Liver (tissue), 9 donors: ENCODE results near the gene ASB7. TPM values are rescaled to one million over a fixed set of nuclear protein-coding genes. Genes with fewer than 3 reads are reported as not detected.

Experiments
- DNase-seq: peaks from one replicate; pipeline ENCODE4 v3.0.0-alpha.2; 2017; ENCODE audit warnings: low spot score
- H3K27ac ChIP-seq, 2 donors: one replicate each; pipeline ENCODE4 v1.7.0; 2013; ENCODE audit warnings: inconsistent platforms in 2 of 2, low read length in 2 of 2, control low read depth in 1 of 2, low read depth in 1 of 2, mild to moderate bottlenecking in 1 of 2
- H3K27me3 ChIP-seq, 4 donors: one replicate each; pipeline versions ENCODE4 v1.6.1 to v1.7.0; 2013; ENCODE audit warnings: low read length in 3 of 4, inconsistent platforms in 1 of 4, mild to moderate bottlenecking in 1 of 4, moderate library complexity in 1 of 4; ENCODE audit not compliant: control insufficient read depth in 4 of 4, insufficient read depth in 4 of 4
- H3K36me3 ChIP-seq, 4 donors: one replicate each; pipeline versions ENCODE4 v1.6.1 to v1.7.0; 2013; ENCODE audit warnings: low read length in 3 of 4, mild to moderate bottlenecking in 3 of 4, low read depth in 1 of 4, moderate library complexity in 1 of 4; ENCODE audit not compliant: control insufficient read depth in 4 of 4, insufficient read depth in 3 of 4
- H3K4me1 ChIP-seq, 4 donors: one replicate each; pipeline versions ENCODE4 v1.6.1 to v1.7.0; 2013; ENCODE audit warnings: low read length in 3 of 4, mild to moderate bottlenecking in 3 of 4, moderate library complexity in 1 of 4; ENCODE audit not compliant: control insufficient read depth in 4 of 4, insufficient read depth in 4 of 4
- H3K4me3 ChIP-seq, 3 donors: one replicate each; pipeline versions ENCODE4 v1.6.1 to v1.7.0; 2013; ENCODE audit warnings: low read length in 3 of 3, control low read depth in 1 of 3, low read depth in 1 of 3, mild to moderate bottlenecking in 1 of 3
- H3K9ac ChIP-seq, 2 donors: one replicate each; pipeline ENCODE4 v1.7.0; 2013; ENCODE audit warnings: low read length in 2 of 2, mild to moderate bottlenecking in 2 of 2, moderate library complexity in 2 of 2, control low read depth in 1 of 2, low read depth in 1 of 2
- H3K9me3 ChIP-seq, 4 donors: one replicate each; pipeline versions ENCODE4 v1.6.1 to v1.7.0; 2013; ENCODE audit warnings: low read length in 3 of 4; ENCODE audit not compliant: control insufficient read depth in 4 of 4
- EGR1 ChIP-seq, 2 donors: IDR thresholded peaks; 2 replicates each; pipeline ENCODE4 v1.6.1; 2016 to 2018; ENCODE audit warnings: antibody characterized with exemption in 2 of 2, low read depth in 2 of 2
- FOXA2 ChIP-seq: IDR thresholded peaks from 2 replicates; pipeline ENCODE4 v1.6.1; 2016; ENCODE audit warnings: antibody characterized with exemption
- GABPA ChIP-seq, 2 donors: IDR thresholded peaks in 1 of 2; conservative IDR thresholded peaks in 1 of 2; 2 replicates each; pipeline ENCODE4 v1.6.1; 2016; ENCODE audit warnings: antibody characterized with exemption in 2 of 2, mild to moderate bottlenecking in 1 of 2, moderate library complexity in 1 of 2
- HNF4A ChIP-seq, 2 donors: conservative IDR thresholded peaks; 2 replicates each; pipeline ENCODE4 v1.6.1; 2016; ENCODE audit warnings: antibody characterized with exemption in 2 of 2, mild to moderate bottlenecking in 2 of 2
- HNF4G ChIP-seq: IDR thresholded peaks from 2 replicates; pipeline ENCODE4 v1.6.1; 2016; ENCODE audit warnings: antibody characterized with exemption
- JUND ChIP-seq, 2 donors: IDR thresholded peaks; 2 replicates each; pipeline ENCODE4 v1.6.1; 2016; ENCODE audit warnings: antibody characterized with exemption in 2 of 2
- TAF1 ChIP-seq: conservative IDR thresholded peaks from 2 replicates; pipeline ENCODE4 v1.6.1; 2016; ENCODE audit warnings: antibody characterized with exemption, mild to moderate bottlenecking
- WGBS: extraction: QIAGEN DNeasy Blood & Tissue Kit; methylation state at CpG from one replicate; pipeline ENCODE4 v1.1.7; 2013; 5-methylcytosine and 5-hydroxymethylcytosine counted together
- polyA plus RNA-seq, 2 donors: library from polyadenylated mRNA; stranded (reverse) in 1 of 2; unstranded in 1 of 2; fragments of 200-250 nt in 1 of 2; fragments of >200 nt in 1 of 2; fragmentation: Nextera tagmentation in 1 of 2; extraction: Ambion mirVana in 1 of 2; gene quantifications; one replicate each; pipeline versions ENCODE4 v1.2.1 to v1.2.3, GENCODE V29; 2013 to 2015
- total RNA-seq, 2 donors: library from RNA; depleted of rRNA; stranded (reverse); fragments of >200 nt; gene quantifications; one replicate each; pipeline ENCODE4 v1.2.3, GENCODE V29; 2014
- TF ChIP-seq, protein P1 (sequence below): IDR thresholded peaks from 2 replicates; pipeline ENCODE4 v1.6.1; 2016; ENCODE audit warnings: antibody characterized with exemption
- TF ChIP-seq, protein P2 (sequence below): IDR thresholded peaks from 2 replicates; pipeline ENCODE4 v1.6.1; 2016; ENCODE audit warnings: antibody characterized with exemption
- TF ChIP-seq, protein P3 (sequence below): IDR thresholded peaks from 2 replicates; pipeline ENCODE4 v1.6.1; 2016; ENCODE audit warnings: antibody characterized with exemption
- TF ChIP-seq, protein P4 (sequence below): IDR thresholded peaks from 2 replicates; pipeline ENCODE4 v1.6.1; 2016; ENCODE audit warnings: antibody characterized with exemption, mild to moderate bottlenecking
- donor health status: healthy.
- donor health status: healthy.
- donor health status: healthy.
- donor health status: healthy.
- donor health status: healthy.

Gene ASB7
- total and polyA plus RNA-seq, 4 donors: 3.7 to 12.6 (median 6.5) TPM

DNA sequence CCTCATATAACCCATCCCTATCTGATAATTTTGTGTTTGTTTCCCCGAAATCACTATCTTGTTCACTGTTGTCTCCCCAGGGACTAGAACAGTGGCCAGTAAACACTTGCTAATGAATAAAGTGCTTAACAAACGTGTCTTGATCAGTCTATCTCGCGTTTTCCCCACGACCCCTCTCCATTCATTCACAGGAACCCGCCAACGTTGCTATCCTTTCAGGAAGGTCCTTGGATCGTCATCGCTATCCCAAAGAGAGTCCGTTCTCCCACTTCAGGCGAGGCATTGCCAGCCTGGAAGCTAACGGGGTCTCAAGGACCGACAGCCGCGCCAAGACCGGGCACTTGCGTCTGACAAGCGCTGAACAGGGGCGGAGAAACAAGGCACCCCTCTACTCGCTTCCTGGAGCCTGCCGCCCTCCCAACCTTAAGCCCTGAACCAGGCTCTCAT lies 749 bp upstream of the ASB7 start:
- Histone ChIP-seq H3K27me3 (no peaks in the 10 kb centered on the region), H3K4me1 (peaks cover 2 to 29% (median 25%) of the 10 kb centered on the region in 4 donors), H3K9ac (peak overlapping the region; percentile 34 to 70), H3K27ac (peak overlapping the region; percentile 77 to 78), H3K36me3 (peaks cover 0 to 4% (median 0%) of the 10 kb centered on the region in 4 donors), H3K9me3 (no peaks in the 10 kb centered on the region), H3K4me3 (peak overlapping the region; percentile 66 to 99 (median 95))
- WGBS: under 1% methylated on average over 21 of the region's 21 CpGs
- no peak for DNase-seq
- TF ChIP-seq TAF1: no peak
- TF ChIP-seq, protein P1, sequence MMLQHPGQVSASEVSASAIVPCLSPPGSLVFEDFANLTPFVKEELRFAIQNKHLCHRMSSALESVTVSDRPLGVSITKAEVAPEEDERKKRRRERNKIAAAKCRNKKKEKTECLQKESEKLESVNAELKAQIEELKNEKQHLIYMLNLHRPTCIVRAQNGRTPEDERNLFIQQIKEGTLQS: no peak
- TF ChIP-seq HNF4G: no peak

DNA sequence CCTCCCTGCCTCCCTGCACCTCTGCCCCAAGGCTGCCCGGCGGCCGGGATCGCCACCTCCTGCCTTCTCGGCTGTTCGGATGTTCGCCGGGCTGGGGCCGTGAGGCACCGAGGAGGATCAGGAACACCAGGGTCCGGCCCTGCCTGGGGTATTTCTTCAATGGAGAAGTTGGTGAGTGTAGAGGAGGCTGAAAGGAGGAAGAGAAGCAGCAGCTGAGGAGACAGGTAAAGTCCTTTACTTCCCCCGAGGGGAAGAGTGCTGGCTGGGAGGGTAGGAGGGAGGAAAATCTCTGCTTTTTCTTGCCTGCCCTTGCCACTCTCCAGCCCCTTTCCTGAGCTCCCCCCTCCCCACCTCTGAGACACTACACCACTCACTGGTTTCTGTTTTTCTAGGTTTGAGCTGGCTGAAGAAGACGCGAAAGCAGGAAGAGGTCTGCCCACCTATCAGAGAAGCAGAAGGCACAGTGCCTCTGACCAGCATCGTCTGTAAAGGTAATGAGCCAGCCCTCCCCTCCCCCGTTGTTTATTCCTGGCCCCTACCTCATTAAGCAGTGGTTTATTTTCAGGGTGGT lies 519 bp downstream of the ASB7 start:
- no peak for DNase-seq
- H3K27me3 ChIP-seq: no peaks in the 10 kb centered on the region
- H3K4me3 ChIP-seq: peak overlapping the region; percentile 76 to 88 (median 82)
- H3K9me3 ChIP-seq: no peaks in the 10 kb centered on the region
- H3K27ac ChIP-seq: peak overlapping the region; percentile 21 to 90
- under 1% methylated on average over 16 of the region's 16 CpGs for WGBS
- peaks cover 0 to 10% (median 3%) of the 10 kb centered on the region in 4 donors for H3K36me3 ChIP-seq
- H3K4me1 ChIP-seq: peaks cover 2 to 29% (median 25%) of the 10 kb centered on the region in 4 donors
- no peak for TF ChIP-seq JUND (IDR thresholded peaks at IDR 0.05)
- TF ChIP-seq, protein P1: no peak
- TF ChIP-seq HNF4G: peak; percentile 10
- TF ChIP-seq, protein P2, sequence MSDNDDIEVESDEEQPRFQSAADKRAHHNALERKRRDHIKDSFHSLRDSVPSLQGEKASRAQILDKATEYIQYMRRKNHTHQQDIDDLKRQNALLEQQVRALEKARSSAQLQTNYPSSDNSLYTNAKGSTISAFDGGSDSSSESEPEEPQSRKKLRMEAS: no peak
- TF ChIP-seq, protein P3, sequence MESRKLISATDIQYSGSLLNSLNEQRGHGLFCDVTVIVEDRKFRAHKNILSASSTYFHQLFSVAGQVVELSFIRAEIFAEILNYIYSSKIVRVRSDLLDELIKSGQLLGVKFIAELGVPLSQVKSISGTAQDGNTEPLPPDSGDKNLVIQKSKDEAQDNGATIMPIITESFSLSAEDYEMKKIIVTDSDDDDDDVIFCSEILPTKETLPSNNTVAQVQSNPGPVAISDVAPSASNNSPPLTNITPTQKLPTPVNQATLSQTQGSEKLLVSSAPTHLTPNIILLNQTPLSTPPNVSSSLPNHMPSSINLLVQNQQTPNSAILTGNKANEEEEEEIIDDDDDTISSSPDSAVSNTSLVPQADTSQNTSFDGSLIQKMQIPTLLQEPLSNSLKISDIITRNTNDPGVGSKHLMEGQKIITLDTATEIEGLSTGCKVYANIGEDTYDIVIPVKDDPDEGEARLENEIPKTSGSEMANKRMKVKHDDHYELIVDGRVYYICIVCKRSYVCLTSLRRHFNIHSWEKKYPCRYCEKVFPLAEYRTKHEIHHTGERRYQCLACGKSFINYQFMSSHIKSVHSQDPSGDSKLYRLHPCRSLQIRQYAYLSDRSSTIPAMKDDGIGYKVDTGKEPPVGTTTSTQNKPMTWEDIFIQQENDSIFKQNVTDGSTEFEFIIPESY: no peak
- no peak for TF ChIP-seq FOXA2
- TF ChIP-seq HNF4A (conservative IDR thresholded peaks at IDR 0.05): peak in 1 of 2 donors; percentile 47
- no peak for TF ChIP-seq EGR1 (IDR thresholded peaks at IDR 0.05; ENCODE audit: low read depth in 2 of 2)
- TF ChIP-seq, protein P4, sequence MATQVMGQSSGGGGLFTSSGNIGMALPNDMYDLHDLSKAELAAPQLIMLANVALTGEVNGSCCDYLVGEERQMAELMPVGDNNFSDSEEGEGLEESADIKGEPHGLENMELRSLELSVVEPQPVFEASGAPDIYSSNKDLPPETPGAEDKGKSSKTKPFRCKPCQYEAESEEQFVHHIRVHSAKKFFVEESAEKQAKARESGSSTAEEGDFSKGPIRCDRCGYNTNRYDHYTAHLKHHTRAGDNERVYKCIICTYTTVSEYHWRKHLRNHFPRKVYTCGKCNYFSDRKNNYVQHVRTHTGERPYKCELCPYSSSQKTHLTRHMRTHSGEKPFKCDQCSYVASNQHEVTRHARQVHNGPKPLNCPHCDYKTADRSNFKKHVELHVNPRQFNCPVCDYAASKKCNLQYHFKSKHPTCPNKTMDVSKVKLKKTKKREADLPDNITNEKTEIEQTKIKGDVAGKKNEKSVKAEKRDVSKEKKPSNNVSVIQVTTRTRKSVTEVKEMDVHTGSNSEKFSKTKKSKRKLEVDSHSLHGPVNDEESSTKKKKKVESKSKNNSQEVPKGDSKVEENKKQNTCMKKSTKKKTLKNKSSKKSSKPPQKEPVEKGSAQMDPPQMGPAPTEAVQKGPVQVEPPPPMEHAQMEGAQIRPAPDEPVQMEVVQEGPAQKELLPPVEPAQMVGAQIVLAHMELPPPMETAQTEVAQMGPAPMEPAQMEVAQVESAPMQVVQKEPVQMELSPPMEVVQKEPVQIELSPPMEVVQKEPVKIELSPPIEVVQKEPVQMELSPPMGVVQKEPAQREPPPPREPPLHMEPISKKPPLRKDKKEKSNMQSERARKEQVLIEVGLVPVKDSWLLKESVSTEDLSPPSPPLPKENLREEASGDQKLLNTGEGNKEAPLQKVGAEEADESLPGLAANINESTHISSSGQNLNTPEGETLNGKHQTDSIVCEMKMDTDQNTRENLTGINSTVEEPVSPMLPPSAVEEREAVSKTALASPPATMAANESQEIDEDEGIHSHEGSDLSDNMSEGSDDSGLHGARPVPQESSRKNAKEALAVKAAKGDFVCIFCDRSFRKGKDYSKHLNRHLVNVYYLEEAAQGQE: no peak
- TF ChIP-seq GABPA (IDR thresholded peaks at IDR 0.05 in 1 of 2, conservative IDR thresholded peaks at IDR 0.05 in 1 of 2): no peak
- H3K9ac ChIP-seq: peak overlapping the region; percentile 24 to 88
